ENCODE data around the gene TGIF1. TPM values are rescaled to one million over a fixed set of nuclear protein-coding genes. Genes with fewer than 3 reads are reported as not detected.
"Not testable (repeated sequence)": the region's sequence is repeated elsewhere in the genome, so short reads cannot be mapped to it uniquely, and the experiment has no call there.

TGIF1 gene
- total and polyA plus RNA-seq, 4 donors: 29.3 to 48.2 (median 32.2) TPM

DNA sequence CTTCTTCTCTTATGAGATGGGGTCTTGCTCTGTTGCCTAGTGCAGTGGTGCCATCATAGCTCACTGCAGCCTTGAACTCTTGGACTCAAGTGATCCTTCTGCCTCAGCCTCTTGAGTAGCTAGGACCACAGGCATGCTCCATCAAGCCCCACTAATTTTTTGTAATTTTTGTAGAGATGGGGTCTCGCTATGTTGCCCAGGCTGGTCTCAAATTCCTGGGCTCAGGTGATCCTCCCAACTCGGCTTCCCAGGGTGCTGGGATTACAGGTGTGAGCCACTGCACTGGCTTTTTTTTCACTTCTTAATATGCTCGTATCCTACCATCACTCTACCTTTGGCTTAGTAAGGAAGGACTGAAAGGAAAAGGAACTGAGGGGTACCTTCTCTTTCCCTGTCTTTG, 22.1 kb downstream of the TGIF1 start:
- not testable (repeated sequence) for H3K9me3 ChIP-seq (ENCODE audit: control insufficient read depth, insufficient read depth, low read length); DNase-seq (ENCODE audit: low read depth in 4 of 6, low spot score in 6 of 6)
- WGBS (ENCODE audit: insufficient coverage): no CpG with 5 or more reads among the region's 3 CpGs

DNA sequence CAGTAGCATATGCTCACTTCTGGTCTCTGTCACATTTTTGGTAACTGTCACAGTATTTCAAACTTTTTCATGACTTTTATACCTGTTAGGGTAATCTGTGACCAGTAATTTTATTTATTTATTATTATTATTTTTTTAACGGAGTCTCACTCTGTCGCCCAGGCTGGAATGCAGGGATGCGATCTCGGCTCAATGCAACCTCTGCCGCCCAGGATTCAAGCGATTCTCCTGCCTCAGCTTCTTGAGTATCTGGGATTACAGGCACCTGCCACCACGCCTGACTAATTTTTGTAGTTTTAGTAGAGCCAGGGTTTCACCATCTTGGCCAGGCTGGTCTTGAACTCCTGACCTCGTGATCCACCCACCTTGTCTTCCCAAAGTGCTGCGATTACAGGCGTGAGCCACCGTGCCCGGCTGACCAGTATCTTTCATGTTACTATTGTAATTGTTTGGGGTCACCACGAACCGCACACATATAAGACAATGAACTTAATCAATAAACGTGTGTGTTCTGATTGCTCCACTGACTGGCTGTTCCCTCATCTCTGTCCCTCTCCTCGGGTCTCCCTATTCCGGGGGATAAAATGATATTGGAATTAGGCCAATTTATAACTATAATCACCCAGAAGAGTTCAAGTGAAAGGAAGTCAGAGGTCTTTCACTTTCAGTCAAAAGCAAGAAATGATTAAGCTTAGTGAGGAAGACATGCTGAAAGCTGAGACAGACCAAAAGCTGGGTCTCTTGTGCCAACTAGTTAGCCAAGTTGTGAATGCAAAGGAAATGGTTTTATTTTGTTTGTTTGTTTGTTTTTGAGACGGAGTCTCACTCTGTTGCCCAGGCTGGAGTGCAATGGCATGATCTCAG, 22.9 kb downstream of the TGIF1 start:
- Histone ChIP-seq H3K4me3 (ENCODE audit: low read depth, low read length) (no peak overlapping the region), H3K9me3 (ENCODE audit: control insufficient read depth, insufficient read depth, low read length) (no peaks in the 10 kb centered on the region), H3K27me3 (ENCODE audit: control insufficient read depth, insufficient read depth, low read length) (no peaks in the 10 kb centered on the region), H3K4me1 (ENCODE audit: control insufficient read depth, insufficient read depth, low read length) (no peaks in the 10 kb centered on the region), H3K27ac (ENCODE audit: low read depth, low read length) (no peak overlapping the region), H3K36me3 (ENCODE audit: control insufficient read depth, insufficient read depth, low read length) (no peaks in the 10 kb centered on the region)
- DNase-seq (ENCODE audit: low read depth in 4 of 6, low spot score in 6 of 6): no peak
- 94% methylated on average over 8 of the region's 18 CpGs for WGBS (ENCODE audit: insufficient coverage)

More for the DNA sequence above, 22.1 kb downstream of the TGIF1 start:
- H3K27me3 ChIP-seq (ENCODE audit: control insufficient read depth, insufficient read depth, low read length); H3K4me1 ChIP-seq (ENCODE audit: control insufficient read depth, insufficient read depth, low read length); H3K4me3 ChIP-seq (ENCODE audit: low read depth, low read length); H3K27ac ChIP-seq (ENCODE audit: low read depth, low read length); H3K36me3 ChIP-seq (ENCODE audit: control insufficient read depth, insufficient read depth, low read length): not testable (repeated sequence)

DNA sequence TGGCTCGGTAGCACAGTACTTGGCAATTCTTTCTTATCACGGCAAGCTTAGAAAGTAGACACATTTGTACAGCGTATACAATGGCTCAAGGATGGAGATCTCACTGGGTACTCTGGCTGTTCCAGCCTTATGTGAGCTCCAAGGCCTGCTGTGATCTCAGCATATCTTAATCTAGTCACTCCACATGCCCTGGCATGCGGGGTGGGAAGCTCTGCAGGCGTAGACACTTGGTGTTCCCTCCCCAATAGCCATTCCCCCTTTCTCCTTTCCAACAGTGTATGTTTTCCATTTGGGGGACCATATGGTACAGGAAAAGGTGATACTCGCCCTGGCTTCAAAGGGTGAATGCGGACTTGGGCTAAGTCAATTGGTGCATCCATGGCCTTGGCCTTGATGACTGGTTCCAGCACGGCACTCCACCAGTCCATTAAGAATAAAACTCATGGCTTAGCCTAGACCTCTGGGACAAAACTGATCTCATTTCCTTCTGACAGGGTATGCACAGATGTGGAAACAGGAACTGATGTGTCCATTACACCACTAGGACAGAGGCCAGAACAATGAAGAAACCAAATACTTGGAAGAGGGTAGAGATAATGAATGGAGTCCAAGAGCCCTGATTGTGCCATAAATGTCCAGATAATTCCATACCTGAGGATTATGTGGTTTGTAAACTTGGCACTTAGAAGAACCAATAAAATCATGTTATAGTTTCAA, 28.4 kb downstream of the TGIF1 start:
- 96% methylated on average over 6 of the region's 8 CpGs for whole genome bisulfite sequencing (ENCODE audit: insufficient coverage)
- Histone ChIP-seq H3K4me3 (ENCODE audit: low read depth, low read length) (no peak overlapping the region), H3K27ac (ENCODE audit: low read depth, low read length) (no peak overlapping the region), H3K4me1 (ENCODE audit: control insufficient read depth, insufficient read depth, low read length) (no peaks in the 10 kb centered on the region), H3K27me3 (ENCODE audit: control insufficient read depth, insufficient read depth, low read length) (no peaks in the 10 kb centered on the region), H3K36me3 (ENCODE audit: control insufficient read depth, insufficient read depth, low read length) (no peaks in the 10 kb centered on the region), H3K9me3 (ENCODE audit: control insufficient read depth, insufficient read depth, low read length) (no peaks in the 10 kb centered on the region)
- no peak for DNase-seq (ENCODE audit: low read depth in 4 of 6, low spot score in 6 of 6)

DNA sequence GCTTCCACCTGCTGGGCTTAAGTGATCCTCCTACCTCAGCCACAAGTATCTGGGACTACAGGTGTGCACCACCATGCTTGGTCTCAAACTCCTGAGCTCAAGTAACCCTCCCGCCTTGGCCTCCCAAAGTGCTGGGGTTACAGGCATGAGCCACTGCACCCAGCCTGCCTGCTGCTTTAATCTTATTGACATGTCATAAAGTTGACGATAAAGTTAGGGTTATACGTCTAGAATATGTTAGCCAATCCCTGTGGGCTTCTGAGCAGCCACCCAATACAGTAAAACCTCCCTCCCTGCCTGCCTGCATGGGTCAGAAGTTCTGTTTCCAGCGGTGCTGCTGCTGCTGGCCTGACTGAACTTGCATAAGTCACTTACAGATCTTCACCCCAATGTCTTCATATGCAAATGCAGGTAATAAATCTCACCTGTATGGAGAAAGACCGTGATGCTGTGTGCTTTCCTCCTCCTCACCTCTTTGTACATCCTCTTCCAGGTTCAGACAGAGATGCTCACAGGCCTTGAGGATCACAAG, 30.1 kb downstream of the TGIF1 start:
- Histone ChIP-seq H3K27me3 (ENCODE audit: control insufficient read depth, insufficient read depth, low read length) (no peaks in the 10 kb centered on the region), H3K4me3 (ENCODE audit: low read depth, low read length) (no peak overlapping the region), H3K9me3 (ENCODE audit: control insufficient read depth, insufficient read depth, low read length) (no peaks in the 10 kb centered on the region), H3K4me1 (ENCODE audit: control insufficient read depth, insufficient read depth, low read length) (no peaks in the 10 kb centered on the region), H3K36me3 (ENCODE audit: control insufficient read depth, insufficient read depth, low read length) (no peaks in the 10 kb centered on the region), H3K27ac (ENCODE audit: low read depth, low read length) (no peak overlapping the region)
- no peak for DNase-seq (ENCODE audit: low read depth in 4 of 6, low spot score in 6 of 6)
- 80% methylated on average over 3 of the region's 5 CpGs for WGBS (ENCODE audit: insufficient coverage)

DNA sequence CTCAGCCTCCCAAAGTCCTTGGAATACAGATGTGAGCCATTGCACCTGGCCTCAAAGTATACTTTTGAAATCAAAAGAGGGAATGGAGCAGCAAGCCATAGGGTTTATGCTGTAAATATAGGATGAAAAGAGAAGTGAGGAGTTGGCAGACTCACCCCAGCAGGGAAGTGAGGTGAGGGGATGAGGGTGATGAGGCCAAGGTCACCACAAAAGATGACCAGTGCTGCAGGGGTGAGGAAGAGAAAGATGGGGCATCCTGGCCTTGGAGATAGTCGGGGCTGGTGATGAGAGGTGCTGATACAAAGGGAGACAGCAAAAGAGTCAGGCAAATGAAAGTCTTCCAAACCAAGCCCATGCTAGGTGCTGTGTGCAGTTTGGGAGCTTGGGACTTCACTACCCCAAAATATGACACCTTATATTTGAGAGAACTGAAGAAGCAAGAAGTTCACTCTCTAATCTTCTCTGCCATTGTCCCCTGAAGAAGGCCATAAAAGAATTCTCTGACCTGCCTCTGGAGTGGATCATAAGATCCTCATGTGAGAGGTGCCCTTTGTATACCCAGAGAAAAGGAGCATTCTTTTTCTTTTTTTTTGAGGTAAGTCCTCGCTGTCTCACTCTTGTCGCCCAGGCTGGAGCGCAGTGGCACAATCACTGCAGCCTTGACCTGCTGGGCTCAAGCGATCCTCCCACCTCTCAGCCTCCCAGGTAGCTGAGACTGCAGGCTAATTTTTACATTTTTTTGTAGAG, 31.0 kb downstream of the TGIF1 start:
- WGBS (ENCODE audit: insufficient coverage): 92% methylated on average over 5 of the region's 5 CpGs

DNA sequence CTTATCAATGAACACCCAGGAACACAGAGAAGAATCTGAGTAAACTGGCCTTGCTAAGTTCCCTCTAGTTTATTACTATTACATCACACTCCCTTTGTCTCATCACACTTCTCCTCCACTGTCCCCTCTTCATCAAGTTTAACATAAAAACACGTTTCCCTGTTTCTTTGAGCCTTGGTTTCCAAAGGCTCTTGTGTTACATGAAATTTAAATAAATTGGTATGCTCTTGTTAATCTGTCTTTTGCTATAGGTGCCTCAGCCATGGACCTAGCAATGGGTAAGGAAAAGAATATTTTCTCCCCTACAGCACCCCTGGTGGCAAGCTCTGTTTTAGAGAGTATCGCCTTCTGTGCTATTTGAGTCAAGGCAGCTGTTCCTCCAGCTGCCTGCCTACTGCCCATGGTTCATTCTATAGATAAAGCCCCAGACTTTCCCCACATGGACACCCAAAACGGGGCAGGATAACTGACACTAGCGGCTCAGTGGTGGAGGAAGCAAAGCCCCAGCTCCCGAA, 31.8 kb downstream of the TGIF1 start:
- H3K9me3 ChIP-seq (ENCODE audit: control insufficient read depth, insufficient read depth, low read length): no peaks in the 10 kb centered on the region

More for the DNA sequence above, 31.0 kb downstream of the TGIF1 start:
- DNase-seq (ENCODE audit: low read depth in 4 of 6, low spot score in 6 of 6): no peak
- H3K36me3 ChIP-seq (ENCODE audit: control insufficient read depth, insufficient read depth, low read length): no peaks in the 10 kb centered on the region
- H3K27me3 ChIP-seq (ENCODE audit: control insufficient read depth, insufficient read depth, low read length): no peaks in the 10 kb centered on the region
- no peak overlapping the region for H3K27ac ChIP-seq (ENCODE audit: low read depth, low read length)
- H3K9me3 ChIP-seq (ENCODE audit: control insufficient read depth, insufficient read depth, low read length): no peaks in the 10 kb centered on the region
- no peaks in the 10 kb centered on the region for H3K4me1 ChIP-seq (ENCODE audit: control insufficient read depth, insufficient read depth, low read length)
- no peak overlapping the region for H3K4me3 ChIP-seq (ENCODE audit: low read depth, low read length)

DNA sequence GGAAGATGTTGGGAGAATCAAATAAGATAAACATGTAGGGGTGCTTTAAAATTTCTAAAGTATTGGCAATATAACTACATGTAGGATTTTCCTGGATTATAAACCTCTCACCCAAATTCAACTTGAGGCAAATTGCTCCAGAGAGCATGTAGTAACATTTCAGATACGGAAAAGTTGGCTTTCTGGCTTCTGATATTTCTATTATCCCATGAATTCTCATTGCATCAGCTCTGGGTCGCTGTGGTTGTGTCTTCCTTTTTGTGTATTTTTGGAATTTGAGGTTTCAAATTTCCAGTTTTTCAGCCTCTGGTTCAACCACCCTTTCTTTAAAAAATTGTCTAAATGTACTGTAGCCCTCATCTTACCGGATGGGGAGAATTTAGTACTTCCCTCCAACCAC, 32.3 kb downstream of the TGIF1 start:
- no peak overlapping the region for H3K4me3 ChIP-seq (ENCODE audit: low read depth, low read length)
- H3K27me3 ChIP-seq (ENCODE audit: control insufficient read depth, insufficient read depth, low read length): no peaks in the 10 kb centered on the region
- no CpG with 5 or more reads among the region's 3 CpGs for WGBS (ENCODE audit: insufficient coverage)

More for the DNA sequence above, 31.8 kb downstream of the TGIF1 start:
- DNase-seq (ENCODE audit: low read depth in 4 of 6, low spot score in 6 of 6): peak in 1 of 6 donors; percentile 59
- WGBS (ENCODE audit: insufficient coverage): 29% methylated on average over 1 of the region's 5 CpGs
- no peak overlapping the region for H3K4me3 ChIP-seq (ENCODE audit: low read depth, low read length)
- H3K27ac ChIP-seq (ENCODE audit: low read depth, low read length): no peak overlapping the region
- no peaks in the 10 kb centered on the region for H3K36me3 ChIP-seq (ENCODE audit: control insufficient read depth, insufficient read depth, low read length)
- no peaks in the 10 kb centered on the region for H3K4me1 ChIP-seq (ENCODE audit: control insufficient read depth, insufficient read depth, low read length)
- no peaks in the 10 kb centered on the region for H3K27me3 ChIP-seq (ENCODE audit: control insufficient read depth, insufficient read depth, low read length)

DNA sequence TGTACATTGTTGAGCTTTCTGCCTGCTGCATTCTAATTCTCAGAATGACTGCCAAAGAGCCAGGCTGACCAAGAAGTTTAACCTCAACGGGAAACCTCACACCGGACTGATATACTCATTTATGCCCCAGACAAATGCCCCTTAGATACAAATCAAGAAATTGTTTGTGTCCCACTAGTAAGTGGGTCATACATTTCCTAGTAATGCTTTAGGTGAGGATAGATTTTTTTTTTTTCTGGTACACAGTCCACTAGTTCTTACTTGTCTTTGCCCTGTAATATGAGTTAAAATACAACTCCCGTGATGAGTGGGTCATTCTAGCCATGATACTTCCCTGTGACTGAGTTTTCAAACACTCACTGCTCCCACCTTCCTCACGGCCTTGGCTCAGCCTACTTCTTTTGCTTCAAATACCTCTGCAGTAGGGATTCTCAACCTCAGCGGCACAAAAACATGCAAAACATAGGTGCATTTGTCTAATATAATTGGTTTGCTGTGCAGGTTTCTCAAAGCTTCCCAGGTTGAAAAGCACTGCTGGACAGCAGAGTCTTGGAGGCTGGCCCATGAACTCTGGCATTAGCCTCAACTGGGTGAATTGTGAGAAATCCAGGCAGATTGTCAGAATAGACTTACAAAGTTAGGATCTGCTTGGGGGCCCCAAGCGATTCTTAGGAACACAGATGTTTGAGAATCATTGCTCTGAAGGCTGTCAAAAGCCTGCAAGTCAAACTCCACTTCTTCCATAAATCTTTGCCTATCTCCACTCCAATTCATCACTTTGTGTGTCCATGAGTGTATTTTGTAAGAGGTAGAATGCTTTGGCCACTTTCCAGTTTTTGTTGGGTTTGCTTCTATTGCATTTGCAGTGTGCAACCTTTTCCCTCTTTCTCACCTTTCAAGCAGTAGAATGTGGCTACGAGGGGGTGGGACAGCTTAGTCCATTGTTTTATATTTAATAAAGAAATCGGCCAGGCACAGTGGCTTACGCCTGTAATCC, 35.5 kb downstream of the TGIF1 start:
- H3K27me3 ChIP-seq (ENCODE audit: control insufficient read depth, insufficient read depth, low read length): no peaks in the 10 kb centered on the region
- H3K9me3 ChIP-seq (ENCODE audit: control insufficient read depth, insufficient read depth, low read length): no peaks in the 10 kb centered on the region
- DNase-seq (ENCODE audit: low read depth in 4 of 6, low spot score in 6 of 6): peak in 1 of 6 donors; percentile 41
- H3K4me1 ChIP-seq (ENCODE audit: control insufficient read depth, insufficient read depth, low read length): no peaks in the 10 kb centered on the region
- 81% methylated on average over 3 of the region's 9 CpGs for WGBS (ENCODE audit: insufficient coverage)
- no peak overlapping the region for H3K27ac ChIP-seq (ENCODE audit: low read depth, low read length)
- H3K4me3 ChIP-seq (ENCODE audit: low read depth, low read length): no peak overlapping the region
- no peaks in the 10 kb centered on the region for H3K36me3 ChIP-seq (ENCODE audit: control insufficient read depth, insufficient read depth, low read length)

More for the DNA sequence above, 32.3 kb downstream of the TGIF1 start:
- no peak overlapping the region for H3K27ac ChIP-seq (ENCODE audit: low read depth, low read length)
- H3K4me1 ChIP-seq (ENCODE audit: control insufficient read depth, insufficient read depth, low read length): no peaks in the 10 kb centered on the region
- H3K9me3 ChIP-seq (ENCODE audit: control insufficient read depth, insufficient read depth, low read length): no peaks in the 10 kb centered on the region
- no peaks in the 10 kb centered on the region for H3K36me3 ChIP-seq (ENCODE audit: control insufficient read depth, insufficient read depth, low read length)
- DNase-seq (ENCODE audit: low read depth in 4 of 6, low spot score in 6 of 6): no peak
